OCI-LY7 (cell line): ENCODE results near the gene NDUFB4.

ENCODE experiments used
- CTCF ChIP-seq: fragments of 200-600 bp; sonication (generic); conservative IDR thresholded peaks from 2 replicates; pipeline ENCODE4 v1.5.1; 2014; ENCODE audit warnings: mild to moderate bottlenecking, antibody characterized with exemption, low read length, moderate library complexity, mixed read lengths
- EZH2phosphoT487 ChIP-seq: fragments of 200-600 bp; sonication (generic); IDR thresholded peaks from 2 replicates; pipeline ENCODE4 v1.6.1; 2018; ENCODE audit warnings: low read depth, borderline replicate concordance, mild to moderate bottlenecking, mixed run types, antibody characterized with exemption, low read length, moderate library complexity, mixed read lengths

DNA sequence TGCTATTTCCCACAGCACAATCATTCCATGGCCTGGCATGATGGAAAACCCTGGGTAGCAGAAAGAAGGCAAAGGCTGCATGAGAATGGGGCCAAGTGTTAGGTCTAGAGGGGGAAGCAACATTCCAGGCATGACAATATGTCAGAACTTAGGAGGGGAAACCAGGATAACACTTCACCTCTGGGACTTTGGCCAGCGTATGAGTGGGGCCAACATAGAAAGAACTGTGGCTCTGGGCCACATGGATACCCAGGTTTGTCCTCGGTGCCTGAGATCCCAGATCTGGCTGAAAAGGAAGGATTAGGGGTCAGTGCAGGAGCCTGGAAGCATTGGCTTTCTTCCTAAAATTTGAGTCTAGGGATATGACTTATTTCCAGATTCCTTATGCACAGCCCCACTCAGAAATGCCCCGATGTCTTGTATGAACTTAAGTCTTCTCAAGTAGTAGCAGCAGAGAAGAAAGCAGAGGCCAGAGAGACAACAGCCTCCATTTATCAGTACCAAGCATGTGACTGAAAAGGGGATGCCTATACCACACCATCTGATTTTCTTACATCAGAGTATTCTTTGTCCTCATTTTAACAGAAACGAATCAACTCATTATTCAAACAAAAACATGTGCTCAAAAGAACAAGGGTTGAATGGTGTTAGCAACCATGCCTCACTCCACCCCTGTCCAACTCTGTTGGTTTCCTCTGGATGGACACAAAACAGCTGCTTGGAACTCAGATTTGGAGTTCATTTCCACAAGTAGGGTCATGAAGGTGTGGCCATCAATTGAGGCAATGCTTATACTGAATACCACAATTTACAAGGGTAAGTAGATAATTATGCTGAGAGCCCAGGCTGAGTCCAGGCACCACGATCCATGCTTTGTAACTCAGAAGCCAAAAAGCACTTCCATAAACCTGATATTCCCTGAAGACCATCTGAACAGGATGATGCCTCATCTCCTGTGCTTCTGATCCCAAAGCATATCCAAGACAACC lies 43.7 kb upstream of the NDUFB4 start:
- TF ChIP-seq CTCF (no peak), EZH2phosphoT487 (no peak)
